HFFc6 (cell line): ENCODE results near the gene RPAP2. TPM values are rescaled to one million over a fixed set of nuclear protein-coding genes. Genes with fewer than 3 reads are reported as not detected.

Experiments used
- DNase-seq: peaks from one replicate; pipeline ENCODE4 v3.0.0-alpha.2; 2018
- H3K27ac Mint-ChIP-seq: 2 replicates; pipeline ENCODE4 v1.8.0; 2020; ENCODE audit warnings: mild to moderate bottlenecking, mixed read lengths
- H3K27me3 Mint-ChIP-seq: 2 replicates; pipeline ENCODE4 v1.8.0; 2021; ENCODE audit warnings: mild to moderate bottlenecking, moderate library complexity, mixed read lengths; ENCODE audit not compliant: insufficient read depth
- H3K36me3 Mint-ChIP-seq: 2 replicates; pipeline ENCODE4 v1.8.0; 2021; ENCODE audit warnings: low read depth, mixed read lengths
- H3K4me1 Mint-ChIP-seq: 2 replicates; pipeline ENCODE4 v1.8.0; 2020; ENCODE audit warnings: low read depth, mixed read lengths
- H3K4me3 Mint-ChIP-seq: 2 replicates; pipeline ENCODE4 v1.8.0; 2020; ENCODE audit warnings: mild to moderate bottlenecking, moderate library complexity, mixed read lengths
- H3K9me3 Mint-ChIP-seq: 2 replicates; pipeline ENCODE4 v1.8.0; 2020; ENCODE audit warnings: mild to moderate bottlenecking, mixed read lengths
- CTCF ChIP-seq: fragments of 200-600 bp; sonication (generic); IDR thresholded peaks from 2 replicates; pipeline ENCODE4 v1.5.0; 2021; ENCODE audit warnings: antibody characterized with exemption, mild to moderate bottlenecking
- total RNA-seq, 6 experiments: library from RNA; stranded (reverse); fragmentation: NEBNext Ultra II Directional; extraction: Animal tissue kit (Norgen Biotek cat#: 25700); gene quantifications; 2 replicates in 1 of 6; 3 replicates in 5 of 6; pipeline ENCODE4 v1.2.3, GENCODE V29; 2021

The RPAP2 gene
- total RNA-seq, 6 experiments from 2014 or later, result 18.4 to 24.8 (median 21.0) TPM

- Mint-ChIP-seq H3K36me3 (0 out of 2 replicates have a peak, but pooled peaks cover 5% of the 10 kb centered on the region), H3K4me1 (no peaks in the 10 kb centered on the region), H3K27me3 (no peaks in the 10 kb centered on the region), H3K9me3 (no peaks in the 10 kb centered on the region), H3K27ac (no peak overlapping the region), H3K4me3 (no peak overlapping the region)
- DNase-seq, result no peak
- TF ChIP-seq CTCF, result no peak
These were observed 66.7 kb downstream of the RPAP2 start for GRCh38 chr1:92365378-92366039.

GRCh38 chr1:92366040-92366395, 67.2 kb downstream of the RPAP2 start:
- no peaks in the 10 kb centered on the region for H3K4me1 Mint-ChIP-seq
- H3K27me3 Mint-ChIP-seq, result no peaks in the 10 kb centered on the region

DNA sequence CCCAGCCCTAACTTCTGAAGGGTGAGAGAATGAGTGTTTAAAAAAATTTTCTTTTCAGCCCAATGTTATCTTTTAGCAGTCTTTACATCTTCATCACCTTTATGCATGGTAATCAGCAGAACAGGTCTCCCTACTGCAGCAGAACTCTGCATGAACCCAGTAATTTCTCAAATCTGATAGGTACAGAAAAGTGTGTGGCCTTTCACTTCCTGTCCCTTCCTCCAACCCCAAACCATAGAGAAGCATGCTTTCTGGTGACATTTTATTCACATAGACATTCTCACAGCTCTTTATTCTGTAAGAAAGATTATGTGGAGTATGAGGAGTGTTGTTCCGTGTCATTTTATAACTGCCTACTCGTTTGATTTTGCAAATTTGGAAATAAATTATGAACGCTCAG, 68.6 kb downstream of the RPAP2 start:
- no peak for DNase-seq
- no peaks in the 10 kb centered on the region for H3K9me3 Mint-ChIP-seq
- H3K27me3 Mint-ChIP-seq, result no peaks in the 10 kb centered on the region; the same call in 1 of the 2 replicates
- H3K27ac Mint-ChIP-seq, result no peak overlapping the region
- H3K36me3 Mint-ChIP-seq, result 0 out of 2 replicates have a peak, but pooled peaks cover 5% of the 10 kb centered on the region
- no peak for TF ChIP-seq CTCF
- no peak overlapping the region for H3K4me3 Mint-ChIP-seq
- no peaks in the 10 kb centered on the region for H3K4me1 Mint-ChIP-seq

More at GRCh38 chr1:92366040-92366395, 67.2 kb downstream of the RPAP2 start:
- no peak for TF ChIP-seq CTCF
- DNase-seq, result no peak
- no peaks in the 10 kb centered on the region for H3K9me3 Mint-ChIP-seq
- no peak overlapping the region for H3K4me3 Mint-ChIP-seq
- H3K36me3 Mint-ChIP-seq, result 0 out of 2 replicates have a peak, but pooled peaks cover 5% of the 10 kb centered on the region
- H3K27ac Mint-ChIP-seq, result no peak overlapping the region

- H3K27ac Mint-ChIP-seq, result no peak overlapping the region
- no peaks in the 10 kb centered on the region; the same call in 1 of the 2 replicates for H3K27me3 Mint-ChIP-seq
- 0 out of 2 replicates have a peak, but pooled peaks cover 6% of the 10 kb centered on the region for H3K4me1 Mint-ChIP-seq
- DNase-seq, result no peak
- H3K4me3 Mint-ChIP-seq, result no peak overlapping the region
- no peaks in the 10 kb centered on the region for H3K36me3 Mint-ChIP-seq
- H3K9me3 Mint-ChIP-seq, result no peaks in the 10 kb centered on the region
- TF ChIP-seq CTCF, result no peak
These were observed 73.3 kb downstream of the RPAP2 start for GRCh38 chr1:92372164-92372563.

DNA sequence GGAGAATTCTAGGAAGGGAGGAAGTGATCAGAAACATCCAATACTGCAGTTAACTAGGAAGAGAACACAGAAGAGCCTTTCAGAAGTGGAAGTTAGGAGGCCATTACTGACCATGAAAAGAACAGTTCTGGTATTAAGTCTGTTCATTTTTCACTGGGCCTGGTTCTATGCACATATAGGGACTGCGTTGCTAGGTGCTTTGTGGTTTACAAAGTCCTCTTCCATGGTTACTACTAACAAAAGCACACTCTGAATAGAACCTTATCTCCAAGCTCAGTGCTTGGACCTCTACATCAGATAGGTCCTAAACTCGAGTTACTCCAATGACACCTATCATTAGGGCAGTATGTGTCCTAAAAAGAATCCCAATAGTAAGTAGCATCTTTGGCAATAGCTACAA, 75.4 kb downstream of the RPAP2 start:
- H3K4me3 Mint-ChIP-seq, result no peak overlapping the region
- TF ChIP-seq CTCF, result no peak
- H3K9me3 Mint-ChIP-seq, result no peaks in the 10 kb centered on the region
- no peak for DNase-seq
- no peaks in the 10 kb centered on the region; the same call in 1 of the 2 replicates for H3K27me3 Mint-ChIP-seq
- H3K36me3 Mint-ChIP-seq, result no peaks in the 10 kb centered on the region
- 0 out of 2 replicates have a peak, but pooled peaks cover 6% of the 10 kb centered on the region for H3K4me1 Mint-ChIP-seq
- no peak overlapping the region for H3K27ac Mint-ChIP-seq
